ENCODE measurements around the gene LMOD3.

LMOD3 gene

DNA sequence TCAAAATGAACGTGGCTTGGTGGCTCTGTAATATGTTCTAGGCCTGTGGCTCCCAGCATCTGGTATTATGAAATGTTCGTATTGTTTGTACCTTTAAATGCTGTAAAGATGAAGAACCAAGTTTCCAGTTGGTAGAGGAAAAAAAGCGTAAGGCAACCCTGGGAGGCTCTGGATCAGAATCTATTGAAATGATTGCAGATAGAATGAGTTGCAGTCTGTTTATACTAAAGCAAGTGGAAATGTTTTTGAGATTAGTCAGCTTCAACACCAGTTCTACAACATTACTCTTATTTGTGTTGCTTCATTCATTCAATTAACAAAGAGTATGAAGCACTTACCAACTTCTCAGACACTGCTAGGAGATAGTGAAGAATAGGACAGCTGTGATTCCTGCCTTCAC lies 32.4 kb downstream of the LMOD3 start:
- no peak for DNase-seq

DNA sequence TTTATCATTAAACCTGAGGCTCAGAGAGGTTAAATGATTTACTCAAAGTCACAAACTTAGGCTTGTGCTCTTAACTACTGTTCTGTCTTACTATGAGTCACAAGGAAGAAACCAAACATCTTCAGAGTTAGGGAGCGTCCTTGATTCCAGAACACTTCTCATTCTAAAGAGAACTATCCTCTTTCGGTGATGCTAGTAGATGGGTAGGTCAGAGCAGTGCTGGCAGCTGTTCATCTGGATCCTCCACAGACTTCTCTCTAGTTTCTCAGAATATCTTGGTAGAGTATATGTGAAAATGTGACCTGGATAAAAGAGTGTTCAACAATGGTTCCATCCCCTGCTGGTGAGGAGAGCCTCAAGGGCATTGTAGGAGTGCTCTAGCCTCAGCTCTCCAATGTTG lies 34.3 kb downstream of the LMOD3 start:
- DNase-seq: no peak

DNA sequence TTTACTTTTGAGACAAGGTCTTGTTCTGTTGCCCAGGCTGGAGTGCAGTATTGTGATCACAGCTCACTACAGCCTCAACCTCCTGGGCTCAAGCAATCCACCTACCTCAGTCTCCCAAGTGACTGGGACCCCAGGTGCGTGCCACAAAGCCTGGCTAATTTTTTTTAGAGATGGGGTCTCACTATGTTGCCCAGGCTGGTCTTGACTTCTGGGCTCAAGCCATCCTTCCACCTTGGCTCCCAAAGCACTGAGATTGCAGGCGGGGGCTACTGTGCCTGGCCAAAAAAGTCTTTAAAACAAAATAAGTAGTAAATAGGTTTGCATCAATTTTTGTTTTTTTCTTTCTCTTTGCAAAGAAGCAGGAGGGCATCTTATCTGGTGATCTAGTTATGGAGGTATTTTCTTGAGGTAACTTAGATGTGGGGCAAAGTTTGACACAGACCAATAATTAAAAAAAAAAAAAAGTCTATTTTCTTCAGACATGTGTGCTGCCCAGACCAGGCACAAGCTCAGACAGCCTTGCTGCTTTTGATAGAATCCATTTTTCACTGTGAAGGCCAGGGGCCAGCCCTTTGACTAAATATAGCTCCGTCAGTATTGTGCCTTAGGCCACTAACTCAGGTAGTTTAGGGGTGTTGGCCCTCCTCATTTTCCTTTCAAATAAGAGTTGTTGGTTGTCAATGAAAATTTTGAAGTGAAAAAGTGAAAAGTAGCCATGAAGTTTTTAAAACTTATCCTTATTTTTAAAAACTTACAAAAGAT lies 35.2 kb downstream of the LMOD3 start:
- DNase-seq: no peak

DNA sequence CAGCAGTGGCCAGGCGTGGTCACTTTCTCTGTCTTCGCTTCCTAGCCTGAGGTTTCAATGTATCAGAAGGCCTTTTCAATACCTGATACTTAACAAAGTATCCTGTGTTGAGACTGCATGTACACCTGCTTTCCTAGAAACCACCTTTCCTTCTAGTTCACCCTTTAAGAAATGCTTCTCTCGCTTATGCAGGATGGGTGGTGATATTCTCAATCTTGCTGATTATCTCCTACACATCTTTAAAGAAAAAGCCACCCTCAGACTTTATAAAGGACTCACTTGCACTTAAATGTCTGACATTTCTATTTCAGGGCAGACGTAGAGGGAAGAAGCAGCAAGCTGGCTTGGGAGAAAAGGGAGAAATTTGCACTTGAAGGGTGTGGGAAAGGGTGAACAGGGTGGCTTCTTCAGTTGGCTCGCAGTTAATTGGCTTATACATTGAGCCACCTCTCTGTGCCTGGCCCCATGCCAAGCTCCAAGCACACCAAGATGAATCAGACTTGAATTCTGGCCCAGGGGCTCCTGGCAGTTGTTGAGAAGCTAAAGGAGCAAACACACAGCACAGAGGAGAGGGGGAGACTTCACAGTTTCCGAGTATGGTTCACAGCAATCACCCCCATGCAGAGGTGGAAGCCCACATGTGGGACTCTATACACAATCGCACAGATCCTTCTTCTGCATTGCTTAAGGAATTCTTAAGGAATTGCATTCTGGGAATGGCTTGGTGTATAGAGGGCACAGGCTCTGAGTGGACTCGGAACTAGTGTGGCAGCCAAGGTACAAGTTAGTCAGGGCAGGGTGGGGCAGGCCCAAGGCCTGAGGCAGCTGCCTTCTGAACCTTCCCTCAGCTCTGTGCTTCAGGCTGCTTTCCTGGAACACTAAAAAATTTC lies 36.3 kb downstream of the LMOD3 start:
- DNase-seq: peak; percentile 79 to 84

DNA sequence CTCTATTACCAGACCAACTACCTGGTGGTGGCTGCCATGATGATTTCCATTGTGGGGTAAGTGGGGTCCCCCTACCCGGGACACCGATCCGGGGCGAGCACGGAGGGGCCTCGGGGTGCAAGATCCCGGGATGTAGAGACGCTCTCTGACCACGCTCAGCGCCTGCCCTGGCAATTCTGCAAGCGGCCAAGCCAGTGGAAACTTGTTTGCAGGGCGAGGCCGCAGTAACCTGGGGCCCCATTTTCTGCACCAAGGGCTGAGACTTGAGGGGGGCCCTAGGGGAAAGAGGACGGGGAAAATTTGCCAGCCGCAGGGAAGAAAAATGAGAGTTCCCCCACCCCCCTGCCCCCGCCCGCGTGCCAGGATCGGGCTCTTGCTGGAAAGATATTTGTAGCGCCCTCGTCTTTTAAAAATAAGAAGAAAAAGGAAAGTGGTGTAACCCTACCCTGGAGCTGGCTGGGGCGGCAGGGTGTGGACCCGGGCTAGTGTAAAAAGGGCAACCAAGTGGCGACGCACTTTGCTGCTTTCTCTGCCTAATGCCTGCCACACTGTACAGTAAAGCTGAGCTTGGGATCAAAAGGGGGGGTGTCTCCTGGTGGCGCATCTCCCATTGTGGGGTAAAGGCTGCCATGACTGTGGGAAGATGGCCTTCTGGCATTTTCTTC lies 37.1 kb downstream of the LMOD3 start:
- peak in 1 of 2 donors; percentile 19 for DNase-seq

DNA sequence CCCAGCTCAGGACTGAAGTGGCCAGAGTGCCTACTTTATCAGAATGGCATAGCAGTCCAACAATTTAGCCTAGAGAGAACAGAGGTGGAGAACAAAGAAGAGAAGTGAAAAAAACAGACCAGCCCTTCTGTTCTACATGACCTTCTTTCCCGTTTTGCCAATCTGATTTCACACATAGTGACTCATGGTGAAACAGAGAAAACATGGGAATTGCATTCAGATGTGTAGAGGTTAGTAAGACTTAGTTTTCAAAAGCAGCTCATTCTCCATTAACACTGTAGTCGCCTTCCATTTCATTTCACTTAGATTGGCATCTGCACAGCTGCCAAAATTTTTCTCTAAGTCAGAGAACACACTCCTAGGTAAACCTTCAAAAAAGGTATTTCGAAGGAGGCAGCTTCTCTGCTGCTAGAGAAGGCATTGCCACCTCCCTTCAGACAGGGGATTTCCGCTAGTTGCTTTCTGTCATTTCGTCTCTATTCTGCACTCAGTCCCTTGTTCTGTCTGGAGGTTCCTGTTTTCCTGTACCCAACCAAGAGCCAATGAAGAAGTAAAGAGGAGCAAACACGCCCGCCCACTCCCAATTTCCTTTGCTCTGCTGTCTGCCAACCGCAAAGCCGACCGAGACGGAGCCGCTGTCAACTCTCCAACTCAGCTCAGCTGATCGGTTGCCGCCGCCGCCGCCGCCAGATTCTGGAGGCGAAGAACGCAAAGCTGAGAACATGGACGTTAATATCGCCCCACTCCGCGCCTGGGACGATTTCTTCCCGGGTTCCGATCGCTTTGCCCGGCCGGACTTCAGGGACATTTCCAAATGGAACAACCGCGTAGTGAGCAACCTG lies 37.8 kb downstream of the LMOD3 start, which contains the start of gene ARL6IP5:
ARL6IP5 (plus strand) TSS at position 612 of the 842 bp plus-strand sequence; CDS start at position 723, 111 bp downstream.
- peak; percentile 87 to 89 for DNase-seq

DNA sequence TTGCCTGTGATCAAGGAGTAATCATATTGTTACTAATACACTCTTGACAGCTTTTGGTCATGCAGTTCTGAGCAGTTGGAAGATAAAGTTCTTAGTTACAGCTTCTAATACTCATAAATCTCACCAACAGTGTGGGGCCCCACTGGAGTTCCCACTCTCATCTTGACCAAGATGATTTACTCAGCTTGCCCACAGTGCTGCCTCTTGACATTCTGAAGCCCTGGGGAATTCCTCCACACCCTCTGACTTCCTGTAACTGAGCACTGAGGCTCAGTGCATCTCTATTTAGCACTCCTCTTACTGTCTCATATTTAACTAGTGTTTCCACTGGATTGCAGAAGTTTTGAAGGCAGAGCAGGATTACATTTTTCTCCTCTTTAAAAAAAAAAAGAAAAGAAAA lies 39.6 kb downstream of the LMOD3 start:
- DNase-seq: peak; percentile 71 to 72

DNA sequence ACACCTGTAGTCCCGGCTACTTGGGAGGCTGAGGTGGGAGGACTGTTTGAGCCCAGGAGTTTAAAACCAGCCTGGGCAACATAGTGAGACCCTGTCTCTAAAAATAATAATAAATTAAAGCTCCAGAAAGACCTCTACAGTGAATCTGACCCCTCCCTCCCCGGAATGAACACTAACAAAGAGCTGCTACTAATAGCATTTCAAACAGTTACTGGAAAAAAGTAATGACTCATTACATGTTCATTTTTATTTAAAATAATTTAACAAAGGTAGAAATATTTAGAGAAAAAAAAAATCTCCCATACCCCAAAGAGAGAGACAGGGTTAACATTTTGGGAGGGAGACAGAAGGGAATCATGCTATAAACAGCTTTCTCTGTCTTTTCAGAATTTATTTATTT lies 40.0 kb downstream of the LMOD3 start:
- peak in 1 of 2 donors; percentile 19 for DNase-seq

DNA sequence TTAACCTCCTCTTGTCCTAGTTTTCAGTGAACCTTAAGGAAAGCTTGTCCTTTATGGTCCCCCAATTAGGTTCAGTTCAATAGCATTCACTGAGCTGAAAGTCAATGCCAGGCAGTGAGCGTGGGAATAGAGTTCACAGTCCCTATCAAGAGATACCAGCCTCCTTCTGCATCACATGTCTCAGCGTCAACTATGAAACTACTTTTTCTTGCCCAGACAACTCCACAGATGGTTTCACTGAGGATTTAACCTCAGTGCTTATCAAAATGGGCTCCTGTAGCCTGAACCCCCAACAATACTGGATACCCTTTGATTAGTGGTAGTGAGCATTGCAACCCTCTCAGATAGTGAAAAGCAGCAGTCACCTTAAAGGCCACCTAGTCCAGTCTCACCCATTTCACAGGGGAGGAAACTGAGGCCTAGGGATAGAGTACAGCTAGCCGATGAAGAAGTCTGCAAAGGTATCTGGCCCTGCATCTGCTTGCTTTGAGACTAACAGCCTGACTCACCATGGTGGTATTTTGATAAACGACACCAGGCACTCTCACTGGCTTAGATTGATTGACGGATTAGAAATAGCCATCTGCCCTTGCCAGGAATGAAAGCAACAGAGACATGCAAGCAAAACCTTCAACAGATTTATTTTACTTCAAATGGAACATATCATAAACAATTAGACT lies 40.7 kb downstream of the LMOD3 start:
- no peak for DNase-seq

DNA sequence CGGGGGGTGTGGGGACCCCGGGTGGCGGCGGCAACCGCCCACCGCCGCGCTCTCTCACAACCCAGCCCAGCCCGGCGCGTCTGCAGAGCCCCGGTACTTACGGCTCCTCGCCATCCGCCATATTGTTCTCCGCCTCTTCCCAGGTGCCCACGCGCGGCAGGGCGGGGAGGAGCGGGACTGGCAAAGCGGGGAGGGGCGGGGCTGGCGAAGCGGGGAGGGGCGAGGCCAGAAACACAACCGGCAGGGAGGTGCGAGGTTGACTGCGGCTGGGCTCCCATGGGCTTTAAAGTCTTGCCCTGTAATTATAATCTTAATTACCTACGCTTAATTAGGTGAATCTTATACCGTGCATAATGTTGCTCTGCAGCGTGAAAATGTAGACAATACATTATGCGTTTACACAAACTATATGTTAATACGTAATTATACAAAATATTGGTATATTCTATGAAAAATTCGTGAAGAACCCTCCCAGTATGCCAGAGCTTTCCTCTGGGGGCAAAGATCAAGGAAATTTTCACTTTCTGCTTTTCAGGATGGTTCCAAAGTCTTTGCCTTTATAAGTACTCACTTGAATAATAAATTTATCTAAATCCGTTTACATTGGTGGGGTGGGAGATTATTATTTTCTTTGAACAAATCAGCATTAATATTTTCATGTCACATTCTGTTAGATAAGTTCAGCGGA lies 42.0 kb downstream of the LMOD3 start, which contains the start of gene UBA3:
UBA3 (minus strand) TSS at position 133 of the 688 bp plus-strand sequence; CDS start at position 121, 12 bp downstream.
- DNase-seq: peak; percentile 93 to 94

DNA sequence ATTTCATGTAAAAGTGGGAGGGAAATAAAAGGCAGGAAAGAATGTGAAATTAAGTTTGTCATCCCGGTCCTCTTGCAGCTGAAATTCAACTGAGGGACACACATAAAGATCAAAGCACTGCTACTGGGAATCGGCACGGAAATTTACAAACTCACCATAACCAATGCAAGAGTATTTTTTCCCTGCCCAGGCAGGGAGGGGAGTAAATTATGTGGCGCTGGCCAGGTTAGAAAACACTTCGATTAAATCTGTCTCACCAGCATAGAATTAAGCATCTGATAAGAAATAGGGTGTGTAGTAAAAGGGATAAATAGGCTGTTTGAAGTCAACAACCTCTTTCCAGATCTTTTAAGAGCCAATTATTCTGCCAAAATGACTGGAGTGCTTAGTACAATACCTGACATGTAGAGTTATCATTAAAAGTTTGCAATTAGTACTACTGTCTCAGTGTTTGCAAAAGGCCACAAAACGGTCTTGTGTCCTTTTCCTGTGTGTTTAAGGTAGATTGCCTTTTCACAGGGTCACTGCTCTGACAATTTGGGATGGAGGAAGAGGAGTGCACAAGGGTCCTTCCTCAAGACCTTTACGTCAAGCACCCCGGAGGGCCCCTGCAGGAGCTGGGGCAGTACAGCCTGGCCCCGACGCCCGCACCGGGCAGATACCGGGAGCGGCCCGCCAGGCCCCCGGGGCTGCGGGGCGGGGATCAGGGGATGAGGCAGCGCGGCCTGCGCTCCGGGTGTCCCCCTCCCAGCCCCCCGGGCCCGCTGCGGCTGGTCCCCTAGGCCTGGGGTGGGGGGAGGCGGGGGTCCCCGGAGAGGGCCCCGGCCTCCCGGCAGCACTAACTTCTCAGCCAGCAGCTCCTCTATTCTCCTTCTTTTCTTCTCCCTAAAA lies 42.9 kb downstream of the LMOD3 start:
- peak in 1 of 2 donors; percentile 14 for DNase-seq

DNA sequence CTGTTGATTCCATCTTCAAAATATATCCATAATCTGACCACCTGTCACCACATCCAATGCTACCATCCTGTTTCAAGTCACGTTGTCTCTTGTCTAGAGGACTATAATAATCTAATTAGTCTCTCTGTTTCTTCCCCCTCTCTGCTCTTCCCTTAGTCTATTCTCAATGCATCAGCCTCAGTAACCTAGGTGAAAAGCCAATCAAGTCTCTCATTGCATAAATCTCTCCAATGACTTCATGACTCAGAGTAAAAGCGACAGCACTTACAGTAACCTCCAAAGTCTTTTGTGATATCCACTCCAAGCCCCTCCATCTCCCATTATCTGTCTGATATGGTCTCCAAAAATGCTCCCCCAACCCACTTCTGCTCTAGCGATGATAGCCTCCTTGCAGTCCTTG lies 49.5 kb downstream of the LMOD3 start:
- DNase-seq: no peak

DNA sequence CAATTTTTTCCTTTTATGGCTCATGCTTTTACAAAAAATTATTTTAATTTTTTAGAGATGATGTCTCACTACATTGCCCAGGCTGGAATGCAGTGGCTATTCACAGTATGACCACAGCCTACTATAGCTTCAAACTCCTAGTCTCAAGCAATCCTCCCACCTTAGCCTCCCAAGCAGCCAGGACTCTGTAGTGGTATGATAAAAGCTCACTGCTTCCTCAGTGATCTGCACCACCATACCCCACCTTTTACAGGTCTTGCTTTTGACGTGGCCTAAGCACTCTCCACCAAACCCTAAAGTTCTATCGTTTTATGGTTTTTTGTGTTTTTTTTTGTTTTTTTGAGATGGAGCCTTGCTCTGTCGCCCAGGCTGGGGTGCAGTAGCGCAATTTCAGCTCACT lies 56.3 kb downstream of the LMOD3 start:
- no peak for DNase-seq

DNA sequence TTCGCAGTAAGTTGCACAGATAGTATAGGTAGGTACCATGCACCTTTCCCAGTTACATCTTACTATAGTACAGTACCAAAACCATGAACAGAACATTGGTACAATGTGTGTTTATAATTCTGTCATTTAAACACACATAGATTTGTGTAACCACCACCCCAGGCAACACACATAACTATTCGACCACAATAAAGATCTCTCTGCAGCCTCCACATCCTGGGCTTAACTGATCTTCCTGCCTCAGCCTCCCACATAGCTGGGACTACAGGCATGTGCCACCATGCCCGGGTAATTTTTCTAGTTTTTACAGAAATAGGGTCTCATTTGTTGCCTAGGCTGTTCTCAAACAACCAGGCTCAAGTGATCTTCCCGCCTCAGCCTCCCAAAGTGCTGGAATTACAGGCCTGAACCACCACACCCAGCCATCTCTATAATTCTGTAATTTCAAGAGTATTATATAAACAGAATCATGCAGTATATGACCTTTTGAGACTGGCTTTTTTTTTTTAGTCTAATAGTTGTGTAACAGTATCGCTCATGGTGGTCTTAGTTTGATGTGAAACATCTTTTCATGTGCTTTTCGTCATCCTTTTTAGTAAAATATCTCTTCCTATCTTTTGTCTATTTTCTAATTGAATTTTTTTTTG lies 57.0 kb downstream of the LMOD3 start:
- DNase-seq: peak in 1 of 2 donors; percentile 5

DNA sequence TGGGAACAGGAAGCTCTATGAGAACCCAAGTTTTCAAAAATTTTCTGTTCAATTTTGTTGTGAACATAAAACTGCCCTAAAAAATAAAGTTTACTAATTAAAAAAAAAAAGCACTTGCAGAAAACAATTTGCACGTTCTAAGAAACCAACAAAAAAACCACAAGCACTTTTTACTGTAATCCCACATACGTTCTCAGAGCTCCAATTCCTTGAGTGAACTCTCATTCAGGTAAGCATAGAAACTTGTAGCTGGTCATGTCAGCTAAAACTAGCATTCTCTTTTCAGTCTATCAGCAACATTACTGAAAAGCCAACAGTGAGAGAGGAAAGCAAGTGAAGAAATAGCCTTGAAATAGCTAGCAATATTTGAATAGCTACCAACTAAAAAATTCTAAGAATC lies 58.8 kb downstream of the LMOD3 start:
- no peak for DNase-seq

DNA sequence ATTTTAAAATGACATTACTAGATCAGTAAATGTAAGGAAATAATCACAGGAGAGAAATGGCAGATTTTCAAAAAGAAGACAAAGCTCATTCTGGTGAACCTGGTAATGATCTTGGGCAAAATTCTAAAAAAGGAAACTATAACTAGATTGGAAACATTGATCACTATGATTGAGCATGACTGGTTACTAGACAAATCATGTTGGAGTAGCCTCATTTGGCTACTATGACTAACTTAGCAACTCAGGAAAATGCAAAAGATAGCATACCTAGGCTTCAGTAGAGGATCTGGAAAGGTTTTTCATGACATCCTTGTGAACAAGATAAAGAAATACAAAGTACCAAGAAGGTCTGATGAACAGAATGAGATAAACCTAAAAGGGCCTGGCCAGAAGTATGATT lies 62.7 kb downstream of the LMOD3 start:
- DNase-seq: no peak

DNA sequence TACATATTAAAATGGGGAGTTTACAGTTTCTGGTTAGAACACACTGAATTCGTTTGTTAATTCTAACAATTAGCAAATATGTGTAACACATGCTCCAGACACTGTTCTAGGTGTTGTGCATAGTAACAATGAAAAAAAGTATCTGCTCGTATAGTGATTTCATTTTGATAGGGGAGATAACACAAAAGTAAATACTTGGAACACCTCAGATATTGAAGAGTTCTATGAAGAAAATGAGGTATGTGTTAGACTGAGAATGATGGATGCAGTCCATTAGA lies 63.5 kb downstream of the LMOD3 start:
- no peak for DNase-seq

DNA sequence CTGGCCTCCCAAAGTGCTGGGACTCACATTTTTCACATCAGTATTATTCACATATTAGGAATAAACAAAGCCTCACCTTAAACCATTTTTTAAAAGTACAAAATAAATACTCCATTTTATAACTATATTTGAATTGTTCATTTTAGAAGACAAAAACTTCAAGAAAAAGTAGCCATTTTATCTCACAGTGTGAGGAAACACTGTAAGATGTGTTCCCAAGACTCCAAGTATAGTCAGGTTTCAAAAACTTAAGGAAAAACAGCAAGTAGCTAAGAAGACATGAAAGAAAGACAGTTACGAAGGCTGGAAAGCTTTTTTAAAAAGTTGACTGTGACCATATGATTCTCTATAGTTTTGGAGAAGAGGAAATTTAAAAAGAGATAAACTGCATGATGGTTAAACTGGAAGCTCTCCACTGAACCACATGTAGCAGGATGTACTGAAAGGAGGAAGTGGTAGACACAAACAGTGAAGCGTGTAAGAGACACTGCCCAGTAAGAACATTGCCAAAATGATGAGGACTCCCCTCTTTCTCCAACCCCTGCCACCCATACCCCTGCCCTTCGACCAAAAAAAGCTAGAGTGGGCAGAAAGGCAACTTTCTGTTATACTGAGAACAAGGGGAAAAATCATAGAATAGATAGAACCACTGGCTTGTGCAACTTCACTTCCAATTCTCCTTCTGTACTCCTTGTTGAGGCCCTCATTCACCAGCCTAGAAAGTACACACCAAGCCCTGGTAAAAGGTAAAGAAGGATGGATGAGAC lies 64.0 kb downstream of the LMOD3 start:
- DNase-seq: no peak

Measured in activated CD4-positive, alpha-beta T cell treated with anti-CD3 and anti-CD28 coated beads for 4 hours (primary cell).